NCI-H510A (cell line): ENCODE measurements around the gene ROMO1.
"Not testable (repeated sequence)": the region's sequence is repeated elsewhere in the genome, so short reads cannot be mapped to it uniquely, and the experiment has no call there.

Experiments
- DNase-seq: peaks from one replicate; lab custom pipeline; 2025; lab: John Stamatoyannopoulos, UW

ROMO1 gene

GRCh38 chr20:35711588-35712209 is 12.5 kb downstream of the ROMO1 start:
- no peak for DNase-seq

- DNase-seq: not testable (repeated sequence)
Observed at GRCh38 chr20:35713120-35713519, 13.9 kb downstream of the ROMO1 start.

DNA sequence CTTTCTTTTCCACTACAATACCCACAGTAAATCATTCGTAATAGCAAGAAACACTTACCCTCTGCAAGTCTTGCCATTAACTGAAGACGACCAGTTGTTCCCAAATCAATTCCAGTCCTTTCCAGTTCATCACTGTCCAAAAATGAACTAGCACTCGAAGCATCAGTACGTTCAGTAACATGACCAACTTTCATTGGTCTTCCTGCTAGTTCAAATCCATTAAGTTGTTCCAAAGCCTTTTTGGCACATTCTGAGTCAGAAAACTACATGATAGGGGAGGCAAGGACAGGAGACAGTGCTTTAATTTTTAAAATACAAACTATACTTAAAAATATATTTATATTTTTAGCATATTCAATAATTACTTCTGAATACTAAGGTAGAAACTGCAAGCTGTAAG is 14.9 kb downstream of the ROMO1 start:
- DNase-seq: no peak

- DNase-seq: no peak
Observed at GRCh38 chr20:35715652-35716051, 16.4 kb downstream of the ROMO1 start.

DNA sequence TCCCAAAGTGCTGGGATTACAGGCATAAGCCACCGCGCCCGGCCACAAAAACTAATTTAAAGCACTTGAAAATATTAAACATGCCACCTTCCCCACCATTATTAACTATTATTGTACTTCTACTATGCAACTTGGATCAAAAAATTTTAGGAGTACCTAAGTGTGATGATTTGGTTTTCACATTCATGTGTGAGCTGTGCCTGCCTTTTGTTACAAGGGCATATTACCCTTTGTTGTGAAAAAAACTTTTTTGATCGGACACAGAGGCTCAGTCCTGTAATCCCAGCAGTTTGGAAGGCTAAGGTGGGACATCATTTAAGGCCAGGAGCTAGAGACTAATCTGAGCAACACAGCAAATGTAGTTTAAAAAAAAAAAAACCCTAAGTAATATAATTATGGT is 17.1 kb downstream of the ROMO1 start:
- no peak for DNase-seq

DNA sequence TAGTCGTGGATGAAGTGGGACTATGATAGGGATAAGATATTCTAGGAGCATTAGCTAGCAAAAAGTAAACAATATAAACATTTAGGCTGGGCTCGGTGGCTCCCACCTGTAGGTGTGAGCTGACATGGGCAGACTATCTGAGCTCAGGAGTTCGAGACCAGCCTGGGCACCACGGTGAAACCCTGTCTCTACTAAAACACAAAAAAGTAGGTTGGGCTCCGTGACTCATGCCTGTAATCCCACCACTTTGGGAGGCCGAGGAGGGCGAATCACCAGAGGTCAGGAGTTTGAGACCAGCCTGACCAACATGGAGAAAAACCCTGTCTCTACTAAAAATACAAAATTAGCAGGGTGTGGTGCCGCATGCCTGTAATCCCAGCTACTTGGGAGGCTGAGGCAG is 19.1 kb downstream of the ROMO1 start:
- not testable (repeated sequence) for DNase-seq

DNA sequence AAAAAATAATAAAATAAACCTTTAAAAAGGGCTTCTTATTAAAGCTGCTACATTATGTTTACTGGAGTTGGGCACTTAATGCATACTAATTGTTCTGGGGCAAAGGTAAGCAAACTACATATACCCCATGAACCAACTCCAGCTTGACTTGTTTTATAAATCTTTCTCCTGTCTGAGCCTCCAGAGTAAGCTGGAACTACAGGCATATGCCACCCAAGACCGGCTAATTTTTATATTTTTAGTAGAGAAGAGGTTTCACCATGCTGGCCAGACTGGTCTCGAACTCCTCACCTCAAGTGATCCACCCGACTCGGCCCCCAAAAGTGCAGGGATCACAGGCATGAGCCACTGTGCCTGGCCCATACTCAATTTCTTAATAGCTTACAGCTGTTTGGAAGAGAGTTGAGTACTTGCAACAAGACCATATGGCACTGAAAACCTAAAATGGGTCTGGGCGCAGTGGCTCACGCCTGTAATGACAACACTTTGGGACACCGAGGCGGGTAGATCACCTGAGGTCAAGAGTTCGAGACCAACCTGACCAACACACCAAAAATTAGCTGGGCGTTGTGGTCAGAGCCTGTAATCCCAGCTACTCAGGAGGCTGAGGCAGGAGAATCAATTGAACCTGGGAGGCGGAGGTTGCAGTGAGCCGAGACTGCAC is 19.9 kb downstream of the ROMO1 start:
- no peak for DNase-seq

GRCh38 chr20:35719717-35720116 is 20.5 kb downstream of the ROMO1 start:
- no peak for DNase-seq

GRCh38 chr20:35720165-35721123 is 21.2 kb downstream of the ROMO1 start:
- no peak for DNase-seq

GRCh38 chr20:35721219-35721618 is 22.0 kb downstream of the ROMO1 start:
- no peak for DNase-seq

GRCh38 chr20:35721621-35722020 is 22.4 kb downstream of the ROMO1 start:
- DNase-seq: no peak

- DNase-seq: not testable (repeated sequence)
Observed at GRCh38 chr20:35723275-35723639, 24.1 kb downstream of the ROMO1 start.

DNA sequence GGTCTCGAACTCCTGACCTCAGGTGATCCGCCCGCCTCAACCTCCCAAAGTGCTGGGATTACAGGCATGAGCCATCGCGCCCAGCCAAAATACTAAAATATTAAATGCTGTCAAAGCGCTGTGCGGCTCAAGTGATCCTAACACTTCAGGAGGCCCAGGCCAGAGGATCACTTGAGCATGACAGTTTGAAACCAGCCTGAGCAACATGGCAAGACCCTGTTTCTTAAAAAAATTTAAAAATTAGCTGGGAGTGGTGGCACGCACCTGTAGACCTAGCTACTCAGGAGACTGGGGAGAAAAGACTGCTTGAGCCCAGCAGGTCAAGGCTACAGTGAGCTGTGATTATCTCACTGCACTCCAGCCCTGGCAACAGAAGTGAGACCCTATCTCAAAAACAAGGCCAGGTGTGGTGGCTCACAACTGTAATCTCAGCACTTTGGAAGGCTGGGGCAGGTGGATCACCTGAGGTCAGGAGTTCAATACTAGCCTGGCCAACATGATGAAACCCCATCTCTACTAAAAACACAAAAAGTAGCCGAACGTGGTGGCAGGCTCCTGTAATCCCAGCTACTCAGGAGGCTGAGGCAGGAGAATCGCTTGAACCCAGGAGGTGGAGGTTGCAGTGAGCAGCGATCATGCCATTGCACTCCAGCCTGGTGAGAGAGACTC is 24.6 kb downstream of the ROMO1 start:
- DNase-seq: not testable (repeated sequence)

DNA sequence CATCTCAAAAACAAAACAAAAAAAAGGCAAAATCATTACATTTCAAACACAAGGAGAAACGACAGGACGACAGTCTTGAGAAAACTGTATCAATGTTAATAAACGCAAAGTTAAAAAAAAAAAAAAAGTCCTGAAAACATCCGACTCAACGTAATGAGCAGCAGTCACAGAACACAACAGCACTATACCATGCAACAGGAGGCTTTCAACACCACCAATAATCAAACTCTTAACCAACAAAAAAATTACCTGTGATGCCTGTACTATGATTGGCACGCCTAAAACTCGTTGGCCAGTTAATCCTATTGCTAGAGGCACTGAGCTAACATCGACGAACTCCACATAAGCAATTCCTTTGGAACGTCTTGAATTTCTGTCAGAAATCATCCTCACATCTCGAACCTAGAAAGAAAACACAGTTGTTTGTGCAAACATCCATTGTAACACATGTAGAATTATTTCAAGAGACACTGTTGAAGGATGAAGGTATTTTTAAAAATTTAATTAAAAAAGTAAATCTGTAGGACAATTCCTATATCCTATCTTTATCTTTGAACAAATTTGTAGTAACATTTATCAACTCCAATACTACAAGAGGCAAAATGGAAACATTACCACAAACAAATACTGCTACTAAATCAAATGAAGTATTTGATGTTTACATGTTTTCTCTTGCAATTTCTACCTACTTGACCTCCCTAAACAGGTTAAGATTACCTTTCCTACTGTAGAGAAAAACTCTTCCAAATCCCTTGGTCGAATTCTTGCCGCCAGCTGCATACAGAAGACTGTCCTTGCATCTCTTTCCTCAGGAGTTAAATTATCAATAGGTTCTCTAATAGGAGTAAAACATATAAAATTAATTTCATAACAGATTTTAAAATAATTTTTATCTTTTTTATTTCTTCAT is 25.4 kb downstream of the ROMO1 start:
- DNase-seq: no peak

- no peak for DNase-seq
Observed at GRCh38 chr20:35726842-35727711, 27.9 kb downstream of the ROMO1 start.

DNA sequence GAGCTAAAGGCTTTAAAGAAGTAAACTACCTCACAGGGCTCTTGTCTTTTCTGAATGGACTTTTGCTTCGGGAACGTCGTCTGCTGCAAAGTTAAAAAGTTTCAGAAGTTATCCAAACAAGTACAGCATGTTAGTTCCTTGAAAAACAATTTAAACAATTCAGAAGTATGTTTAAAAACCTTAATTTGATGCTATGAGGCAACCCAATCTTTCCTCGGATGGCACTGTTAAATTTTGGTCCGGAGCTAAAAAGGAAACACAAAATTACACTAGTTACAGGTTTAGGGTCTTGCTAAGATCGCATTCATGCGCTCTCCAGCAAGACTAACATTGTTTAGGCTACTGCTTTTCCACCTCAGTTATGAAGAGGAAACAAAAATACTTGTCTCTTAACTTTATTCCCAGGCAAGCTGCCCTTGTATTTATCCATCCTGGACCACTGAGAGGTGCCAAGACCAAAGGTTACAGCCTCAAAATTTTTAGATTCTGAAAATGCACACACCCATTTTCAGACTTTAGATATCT is 30.1 kb downstream of the ROMO1 start:
- DNase-seq: no peak

GRCh38 chr20:35729836-35730582 is 30.8 kb downstream of the ROMO1 start:
- DNase-seq: no peak

- no peak for DNase-seq
Observed at GRCh38 chr20:35730583-35731468, 31.6 kb downstream of the ROMO1 start.
